D341Med (cell line): ENCODE data around the gene MPC1.

Experiments used
- DNase-seq: peaks from one replicate; pipeline ENCODE4 v3.0.0; 2012; ENCODE audit warnings: low spot score

MPC1 gene

GRCh38 chr6:166382933-166383801, at the start of gene MPC1:
TSS of gene MPC1 (minus strand) at chr6:166382940. CDS start at chr6:166382876, 64 bp downstream.
- DNase-seq, result peak; percentile 96

- no peak for DNase-seq
Observed at GRCh38 chr6:166430269-166430668, 47.5 kb upstream of the MPC1 start.

GRCh38 chr6:166424431-166424830, 41.7 kb upstream of the MPC1 start:
- DNase-seq, result no peak

GRCh38 chr6:166423781-166424180, 41.0 kb upstream of the MPC1 start:
- no peak for DNase-seq

- no peak for DNase-seq
Observed at GRCh38 chr6:166423051-166423745, 40.5 kb upstream of the MPC1 start.

GRCh38 chr6:166422201-166422940, 39.6 kb upstream of the MPC1 start:
- no peak for DNase-seq

GRCh38 chr6:166420351-166420750, 37.6 kb upstream of the MPC1 start:
- DNase-seq, result no peak

- no peak for DNase-seq
Observed at GRCh38 chr6:166419717-166420116, 37.0 kb upstream of the MPC1 start.

GRCh38 chr6:166419286-166419685, 36.5 kb upstream of the MPC1 start:
- no peak for DNase-seq

GRCh38 chr6:166418691-166419143, 36.0 kb upstream of the MPC1 start:
- no peak for DNase-seq

GRCh38 chr6:166417285-166417691, 34.5 kb upstream of the MPC1 start:
- no peak for DNase-seq

GRCh38 chr6:166415833-166416347, 33.1 kb upstream of the MPC1 start:
- DNase-seq, result no peak

GRCh38 chr6:166415306-166415705, 32.6 kb upstream of the MPC1 start:
- no peak for DNase-seq

GRCh38 chr6:166413491-166413951, 30.8 kb upstream of the MPC1 start:
- DNase-seq, result no peak

GRCh38 chr6:166412911-166413384, 30.2 kb upstream of the MPC1 start:
- DNase-seq, result no peak

GRCh38 chr6:166412156-166412910, 29.6 kb upstream of the MPC1 start:
- DNase-seq, result no peak

GRCh38 chr6:166411721-166412151, 29.0 kb upstream of the MPC1 start:
- DNase-seq, result no peak

GRCh38 chr6:166411271-166411670, 28.5 kb upstream of the MPC1 start:
- no peak for DNase-seq

- DNase-seq, result no peak
Observed at GRCh38 chr6:166410426-166410935, 27.7 kb upstream of the MPC1 start.

- no peak for DNase-seq
Observed at GRCh38 chr6:166408936-166409755, 26.4 kb upstream of the MPC1 start.
